Measurements from ENCODE around the gene OR52E8.

Gene OR52E8

DNA sequence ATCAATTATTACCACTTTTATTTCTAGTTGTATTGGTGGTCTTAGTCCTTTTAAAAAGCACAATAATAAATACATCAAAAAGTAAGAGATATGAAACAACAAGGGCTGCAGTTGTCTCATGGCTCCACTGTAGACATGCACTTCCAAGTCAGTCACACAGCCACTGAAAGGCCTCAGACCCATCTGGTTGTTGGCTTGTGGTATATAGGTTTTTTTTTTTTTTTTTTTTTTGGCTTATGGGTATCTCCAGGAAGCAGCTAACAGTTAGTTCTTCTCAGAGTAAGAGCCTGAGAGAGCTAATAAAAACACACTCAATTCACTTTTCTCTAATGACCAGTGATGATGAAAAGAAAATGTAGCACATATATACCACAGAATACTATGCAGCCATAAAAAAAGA lies 9.8 kb downstream of the OR52E8 start:
- Histone ChIP-seq H3K36me3 (ENCODE audit: insufficient read depth, low read length) (no peaks in the 10 kb centered on the region), H2AFZ (ENCODE audit: low read length, unreplicated experiment) (no peak overlapping the region), H3K4me3 (ENCODE audit: low read depth, low read length) (no peak overlapping the region), H3K4me1 (ENCODE audit: control insufficient read depth, insufficient read depth, low read length, unreplicated experiment) (no peaks in the 10 kb centered on the region), H3K27ac (ENCODE audit: low read depth, low read length) (no peak overlapping the region), H3K27me3 (ENCODE audit: insufficient read depth, low read length) (peaks cover 12% of the 10 kb centered on the region; the same call in 1 of the 2 replicates), H3K79me2 (ENCODE audit: control insufficient read depth, insufficient read depth, low read length, unreplicated experiment) (no peaks in the 10 kb centered on the region)

DNA sequence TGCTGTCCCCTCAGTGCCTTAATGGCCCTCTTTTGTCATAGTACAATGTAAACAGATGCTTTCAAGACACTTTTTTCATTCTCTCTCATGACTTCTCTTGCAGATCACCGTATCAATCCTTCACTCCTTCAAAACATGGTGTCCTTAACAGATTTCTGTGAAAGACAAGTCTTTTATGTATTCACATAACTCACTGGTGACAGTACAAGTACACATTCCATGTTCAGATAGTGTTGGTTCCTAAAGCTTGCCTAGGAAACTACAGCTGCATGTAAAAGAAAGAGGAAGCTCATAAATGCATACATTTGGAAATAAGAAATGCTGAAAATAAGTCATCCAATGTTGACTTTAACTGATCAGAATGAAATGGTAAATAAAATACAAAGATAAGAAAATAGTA lies 10.8 kb downstream of the OR52E8 start:
- H3K36me3 ChIP-seq (ENCODE audit: insufficient read depth, low read length), result no peaks in the 10 kb centered on the region

DNA sequence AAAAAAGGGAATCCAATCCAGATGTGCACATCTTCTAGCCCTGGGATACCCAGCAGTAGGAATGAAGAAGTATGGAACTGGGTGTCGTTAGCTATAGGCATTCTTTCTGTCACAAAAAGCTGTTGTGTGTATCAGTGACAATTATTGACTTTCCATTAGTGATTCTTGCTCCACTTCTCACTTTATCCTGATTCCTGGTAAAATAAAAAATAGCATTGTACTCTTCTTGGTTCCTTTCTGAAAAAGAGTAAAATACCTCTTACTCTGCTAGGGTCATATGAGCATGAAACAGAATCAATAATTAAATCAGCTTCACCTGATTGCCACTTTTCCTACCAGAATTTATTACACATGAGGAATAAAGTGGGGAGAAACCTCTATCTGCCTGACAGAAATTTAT lies 15.7 kb downstream of the OR52E8 start, which contains the start of gene OR52E6:
Gene OR52E6, minus strand, starts transcription at position 101 of the 400 bp plus-strand sequence. Its CDS starts 0 bp downstream, at position 101.
- Histone ChIP-seq H3K4me1 (ENCODE audit: control insufficient read depth, insufficient read depth, low read length, unreplicated experiment) (no peaks in the 10 kb centered on the region), H3K79me2 (ENCODE audit: control insufficient read depth, insufficient read depth, low read length, unreplicated experiment) (no peaks in the 10 kb centered on the region), H3K27ac (ENCODE audit: low read depth, low read length) (no peak within 1 kb of the TSS), H3K4me3 (ENCODE audit: low read depth, low read length) (no peak within 1 kb of the TSS), H2AFZ (ENCODE audit: low read length, unreplicated experiment) (no peak within 1 kb of the TSS), H3K36me3 (ENCODE audit: insufficient read depth, low read length) (no peaks in the 10 kb centered on the region), H3K27me3 (ENCODE audit: insufficient read depth, low read length) (peaks cover 12% of the 10 kb centered on the region; the same call in 1 of the 2 replicates)

More for the DNA sequence above, 10.8 kb downstream of the OR52E8 start:
- H3K27me3 ChIP-seq (ENCODE audit: insufficient read depth, low read length), result peaks cover 12% of the 10 kb centered on the region; the same call in 1 of the 2 replicates
- H3K27ac ChIP-seq (ENCODE audit: low read depth, low read length), result no peak overlapping the region
- no peak overlapping the region for H3K4me3 ChIP-seq (ENCODE audit: low read depth, low read length)
- H3K79me2 ChIP-seq (ENCODE audit: control insufficient read depth, insufficient read depth, low read length, unreplicated experiment), result no peaks in the 10 kb centered on the region
- H2AFZ ChIP-seq (ENCODE audit: low read length, unreplicated experiment), result no peak overlapping the region
- H3K4me1 ChIP-seq (ENCODE audit: control insufficient read depth, insufficient read depth, low read length, unreplicated experiment), result no peaks in the 10 kb centered on the region

DNA sequence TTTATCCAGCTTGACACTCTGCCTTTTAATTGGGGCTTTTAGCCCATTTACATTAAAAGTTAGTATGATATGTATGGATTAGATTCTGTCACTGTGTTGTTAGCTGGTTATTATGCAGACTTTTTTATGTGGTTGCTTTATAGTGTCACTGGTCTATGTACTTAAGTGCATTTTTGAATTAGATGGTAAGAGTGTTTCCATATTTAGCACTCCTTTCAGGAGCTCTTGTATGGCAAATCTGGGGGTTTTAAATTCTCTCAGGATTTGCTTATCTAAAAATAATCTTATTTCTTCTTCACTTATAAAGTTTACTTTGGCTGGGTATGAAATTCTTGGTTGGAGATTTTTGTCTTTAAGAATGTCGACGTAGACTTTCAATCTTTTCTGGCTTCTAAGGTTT lies 19.8 kb downstream of the OR52E8 start:
- peaks cover 14% of the 10 kb centered on the region for H3K27me3 ChIP-seq (ENCODE audit: insufficient read depth, low read length)
- no peaks in the 10 kb centered on the region for H3K4me1 ChIP-seq (ENCODE audit: control insufficient read depth, insufficient read depth, low read length, unreplicated experiment)
- no peak overlapping the region for H3K4me3 ChIP-seq (ENCODE audit: low read depth, low read length)
- H3K27ac ChIP-seq (ENCODE audit: low read depth, low read length), result no peak overlapping the region
- H3K36me3 ChIP-seq (ENCODE audit: insufficient read depth, low read length), result no peaks in the 10 kb centered on the region
- no peaks in the 10 kb centered on the region for H3K79me2 ChIP-seq (ENCODE audit: control insufficient read depth, insufficient read depth, low read length, unreplicated experiment)
- H2AFZ ChIP-seq (ENCODE audit: low read length, unreplicated experiment), result no peak overlapping the region

DNA sequence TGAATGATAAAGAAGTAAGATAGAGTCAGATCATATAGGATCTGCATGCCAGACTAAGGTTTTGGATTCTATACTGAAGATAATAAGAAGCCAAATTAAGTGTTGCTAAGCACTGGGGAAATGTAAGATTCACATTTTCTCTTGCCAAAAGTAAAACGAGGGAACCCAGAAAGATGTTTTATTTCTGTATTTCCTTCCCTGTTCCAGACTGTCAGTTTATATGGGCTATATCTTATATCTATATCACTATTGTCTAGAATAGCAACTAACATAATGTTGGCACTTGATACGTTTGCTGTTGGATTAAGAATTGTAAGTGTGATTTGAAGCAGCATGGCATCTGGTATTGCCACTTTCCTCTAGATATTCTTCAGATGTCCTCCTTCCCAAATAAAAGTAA lies 24.0 kb downstream of the OR52E8 start:
- H3K36me3 ChIP-seq (ENCODE audit: insufficient read depth, low read length), result no peaks in the 10 kb centered on the region
- H3K4me1 ChIP-seq (ENCODE audit: control insufficient read depth, insufficient read depth, low read length, unreplicated experiment), result no peaks in the 10 kb centered on the region
- H3K4me3 ChIP-seq (ENCODE audit: low read depth, low read length), result no peak overlapping the region
- H3K27me3 ChIP-seq (ENCODE audit: insufficient read depth, low read length), result peaks cover 22% of the 10 kb centered on the region
- H3K79me2 ChIP-seq (ENCODE audit: control insufficient read depth, insufficient read depth, low read length, unreplicated experiment), result no peaks in the 10 kb centered on the region
- no peak overlapping the region for H2AFZ ChIP-seq (ENCODE audit: low read length, unreplicated experiment)
- no peak overlapping the region for H3K27ac ChIP-seq (ENCODE audit: low read depth, low read length)

DNA sequence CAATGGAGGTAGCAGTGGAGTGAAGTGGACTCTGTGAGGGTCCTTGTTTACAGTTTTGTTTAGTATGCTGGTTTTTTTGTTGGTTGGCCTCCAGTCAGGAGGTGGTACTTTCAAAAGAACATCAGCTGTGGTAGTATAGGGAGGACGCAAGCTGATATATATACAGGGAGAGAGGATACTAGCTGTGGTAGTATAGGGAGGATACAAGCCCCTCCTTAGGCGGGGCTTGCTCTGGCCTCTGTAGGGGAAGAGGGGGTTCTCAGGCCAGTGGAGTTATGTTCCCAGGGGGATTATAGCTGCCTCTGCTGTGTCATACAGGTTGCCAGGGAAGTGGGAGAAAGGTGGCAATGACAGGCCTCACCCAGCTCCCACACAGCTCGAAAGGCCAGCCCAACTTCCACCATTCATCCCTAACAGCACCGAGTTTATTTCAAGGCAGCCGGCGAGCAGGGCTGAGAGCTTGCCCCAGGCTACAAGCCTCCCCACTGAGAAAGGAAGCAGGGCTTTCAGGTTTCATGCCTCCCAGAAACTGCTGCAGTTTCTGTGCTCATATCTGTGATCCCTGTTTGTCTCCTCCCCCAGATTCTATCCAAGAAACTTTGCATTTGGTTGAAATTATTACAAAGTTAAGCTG lies 26.2 kb downstream of the OR52E8 start:
- Histone ChIP-seq H3K79me2 (ENCODE audit: control insufficient read depth, insufficient read depth, low read length, unreplicated experiment) (no peaks in the 10 kb centered on the region), H3K27ac (ENCODE audit: low read depth, low read length) (no peak overlapping the region), H3K27me3 (ENCODE audit: insufficient read depth, low read length) (peaks cover 22% of the 10 kb centered on the region), H3K4me1 (ENCODE audit: control insufficient read depth, insufficient read depth, low read length, unreplicated experiment) (no peaks in the 10 kb centered on the region), H3K4me3 (ENCODE audit: low read depth, low read length) (no peak overlapping the region), H2AFZ (ENCODE audit: low read length, unreplicated experiment) (no peak overlapping the region), H3K36me3 (ENCODE audit: insufficient read depth, low read length) (no peaks in the 10 kb centered on the region)

DNA sequence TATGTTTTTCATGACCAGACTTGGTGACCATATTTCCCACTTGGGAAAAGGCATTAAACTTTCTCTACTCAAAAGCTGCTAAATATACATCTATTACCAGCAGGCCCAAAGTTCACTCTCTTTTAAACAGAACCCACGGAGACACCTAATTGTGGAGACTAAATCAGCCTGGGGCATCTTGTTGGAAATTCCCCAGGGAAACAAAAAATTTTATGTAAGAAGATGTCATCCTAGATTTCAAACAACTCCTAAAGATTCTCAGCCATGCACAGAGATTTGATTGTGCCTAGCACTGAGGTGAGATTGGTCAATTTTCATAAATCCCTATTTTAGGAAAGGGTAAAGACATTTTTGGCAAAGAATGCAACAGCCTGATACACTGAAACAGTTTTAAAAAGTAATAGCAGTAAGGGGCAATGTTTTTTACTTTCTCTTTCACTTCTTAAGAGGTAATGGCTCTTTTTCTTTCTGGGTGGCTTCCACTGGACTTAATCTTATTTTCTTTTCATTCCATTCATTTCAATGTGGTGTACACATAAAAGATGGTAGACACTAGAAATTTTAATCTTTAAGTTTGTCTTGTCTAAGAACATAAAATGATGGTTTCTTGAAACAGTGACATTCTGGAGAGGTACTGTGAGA lies 39.1 kb downstream of the OR52E8 start:
- Histone ChIP-seq H3K4me1 (ENCODE audit: control insufficient read depth, insufficient read depth, low read length, unreplicated experiment) (no peaks in the 10 kb centered on the region), H2AFZ (ENCODE audit: low read length, unreplicated experiment) (peak overlapping the region; percentile 96), H3K4me3 (ENCODE audit: low read depth, low read length) (peak overlapping the region; percentile 64), H3K27me3 (ENCODE audit: insufficient read depth, low read length) (no peaks in the 10 kb centered on the region), H3K27ac (ENCODE audit: low read depth, low read length) (no peak overlapping the region), H3K79me2 (ENCODE audit: control insufficient read depth, insufficient read depth, low read length, unreplicated experiment) (no peaks in the 10 kb centered on the region), H3K36me3 (ENCODE audit: insufficient read depth, low read length) (no peaks in the 10 kb centered on the region)

DNA sequence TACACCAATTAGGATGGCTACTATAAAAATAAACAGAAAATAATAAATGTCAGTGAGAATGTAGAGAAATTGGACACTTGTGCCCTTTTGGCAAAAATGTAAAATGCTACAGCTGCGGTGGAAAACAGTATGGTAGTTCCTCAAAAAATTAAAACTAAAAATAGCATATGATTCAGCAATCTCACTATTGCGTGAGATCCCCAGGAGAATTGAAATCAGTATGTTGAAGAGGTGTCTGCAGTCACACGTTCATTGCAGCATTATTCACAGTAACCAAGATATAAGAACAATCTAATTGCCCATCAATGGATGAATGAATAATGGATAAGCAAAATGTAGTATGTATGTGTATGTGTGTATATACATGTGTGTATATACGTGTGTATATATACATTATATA lies 42.0 kb downstream of the OR52E8 start:
- Histone ChIP-seq H3K27me3 (ENCODE audit: insufficient read depth, low read length) (no peaks in the 10 kb centered on the region), H3K79me2 (ENCODE audit: control insufficient read depth, insufficient read depth, low read length, unreplicated experiment) (no peaks in the 10 kb centered on the region), H3K36me3 (ENCODE audit: insufficient read depth, low read length) (no peaks in the 10 kb centered on the region), H3K27ac (ENCODE audit: low read depth, low read length) (no peak overlapping the region), H3K4me3 (ENCODE audit: low read depth, low read length) (no peak overlapping the region), H2AFZ (ENCODE audit: low read length, unreplicated experiment) (no peak overlapping the region), H3K4me1 (ENCODE audit: control insufficient read depth, insufficient read depth, low read length, unreplicated experiment) (no peaks in the 10 kb centered on the region)

DNA sequence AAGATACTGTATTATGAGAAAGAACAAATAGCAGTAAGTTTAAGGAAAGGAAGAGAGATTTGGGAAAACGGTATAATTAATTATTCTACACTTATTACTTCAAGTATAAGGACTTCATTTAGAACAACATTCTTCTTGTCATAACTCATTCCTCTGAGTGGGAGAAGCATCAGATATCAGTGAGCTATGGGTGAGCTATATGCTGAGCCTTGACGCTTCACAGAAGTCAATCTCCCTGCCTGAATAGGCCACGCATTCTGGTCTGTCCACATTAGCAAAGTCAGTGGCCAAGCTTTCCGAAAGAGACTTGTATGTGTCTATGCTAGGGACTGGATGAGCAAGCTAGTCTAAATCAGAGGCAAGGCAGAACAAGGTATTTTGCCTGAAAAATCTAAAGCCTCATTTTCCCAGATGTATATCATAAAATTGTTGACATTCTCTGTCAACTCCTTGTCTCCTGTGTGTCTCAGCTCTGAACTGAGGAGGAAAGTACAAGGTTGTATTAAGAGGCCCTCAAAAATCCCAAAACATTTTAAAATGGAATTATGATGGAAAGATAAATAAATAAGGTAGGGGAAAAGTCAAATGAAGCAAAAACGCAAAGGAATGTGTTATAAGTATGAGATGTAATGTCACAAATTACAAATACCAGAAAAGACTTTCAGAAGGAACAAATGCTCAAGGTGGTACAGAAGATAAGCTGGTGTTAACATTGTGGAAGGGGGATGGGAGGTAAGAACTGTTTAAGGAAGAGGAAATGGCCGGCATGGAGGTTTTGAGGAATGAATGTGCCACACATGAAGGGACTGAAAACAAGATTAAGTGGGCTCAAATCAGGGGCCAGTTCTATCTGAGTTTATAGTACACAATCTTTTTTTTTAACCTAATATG lies 47.3 kb downstream of the OR52E8 start:
- H3K36me3 ChIP-seq (ENCODE audit: insufficient read depth, low read length), result no peaks in the 10 kb centered on the region
- no peak overlapping the region for H2AFZ ChIP-seq (ENCODE audit: low read length, unreplicated experiment)
- H3K4me1 ChIP-seq (ENCODE audit: control insufficient read depth, insufficient read depth, low read length, unreplicated experiment), result no peaks in the 10 kb centered on the region

DNA sequence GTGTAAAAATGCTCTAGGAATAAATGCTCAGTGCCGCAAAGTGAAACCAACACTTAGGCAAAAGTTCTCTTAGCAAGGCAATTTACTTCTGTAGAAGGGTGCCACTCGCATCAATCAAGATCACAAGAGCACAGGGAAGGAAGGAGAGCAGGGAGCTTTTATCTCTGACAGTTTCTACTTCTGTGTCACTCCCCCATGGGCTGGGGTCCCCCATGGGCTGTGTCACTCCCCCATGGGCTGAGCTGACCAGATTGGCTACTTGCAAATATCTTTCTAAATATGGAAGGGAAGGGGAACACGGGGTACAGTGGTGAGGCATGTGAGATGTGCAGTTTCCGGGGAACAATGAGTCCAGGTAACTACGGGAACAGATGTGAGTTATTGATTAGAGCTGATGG lies 48.4 kb downstream of the OR52E8 start:
- Histone ChIP-seq H3K4me3 (ENCODE audit: low read depth, low read length) (peak overlapping the region; percentile 89), H3K27me3 (ENCODE audit: insufficient read depth, low read length) (peaks cover 11% of the 10 kb centered on the region; the same call in 1 of the 2 replicates), H3K79me2 (ENCODE audit: control insufficient read depth, insufficient read depth, low read length, unreplicated experiment) (no peaks in the 10 kb centered on the region), H3K27ac (ENCODE audit: low read depth, low read length) (no peak overlapping the region), H3K4me1 (ENCODE audit: control insufficient read depth, insufficient read depth, low read length, unreplicated experiment) (no peaks in the 10 kb centered on the region), H2AFZ (ENCODE audit: low read length, unreplicated experiment) (peak overlapping the region; percentile 74), H3K36me3 (ENCODE audit: insufficient read depth, low read length) (no peaks in the 10 kb centered on the region)

More for the DNA sequence above, 47.3 kb downstream of the OR52E8 start:
- Histone ChIP-seq H3K4me3 (ENCODE audit: low read depth, low read length) (no peak overlapping the region), H3K27me3 (ENCODE audit: insufficient read depth, low read length) (peaks cover 7% of the 10 kb centered on the region; the same call in 1 of the 2 replicates), H3K27ac (ENCODE audit: low read depth, low read length) (no peak overlapping the region), H3K79me2 (ENCODE audit: control insufficient read depth, insufficient read depth, low read length, unreplicated experiment) (no peaks in the 10 kb centered on the region)
